AG04450 (cell line): Measurements from ENCODE around the gene CXCR6. TPM values are rescaled to one million over a fixed set of nuclear protein-coding genes. Genes with fewer than 3 reads are reported as not detected.

Experiments used
- CTCF ChIA-PET: fragments of 300-600, 350-600 bp; formaldehyde crosslinking; extraction: SDS; loops from one replicate; lab custom pipeline; 2022; ENCODE audit warnings: antibody characterized with exemption, inconsistent platforms; lab: Charles Lee
- POLR2A ChIA-PET: fragments of 350-600 bp; formaldehyde crosslinking; extraction: SDS; loops from one replicate; lab custom pipeline; 2021; ENCODE audit warnings: antibody characterized with exemption, inconsistent platforms; lab: Yijun Ruan, JAX
- DNase-seq: peaks from one replicate; pipeline ENCODE4 v3.0.0-alpha.2; 2011; ENCODE audit warnings: low read depth, low spot score
- H3K27ac ChIP-seq: one replicate; pipeline ENCODE4 v1.5.1; 2012; ENCODE audit warnings: low read depth, low read length, control low read depth
- H3K27me3 ChIP-seq: one replicate; pipeline ENCODE4 v1.6.0; 2012; ENCODE audit warnings: low read length; ENCODE audit not compliant: control insufficient read depth, insufficient read depth
- H3K4me3 ChIP-seq: 2 replicates; pipeline ENCODE4 v1.5.1; 2011; ENCODE audit warnings: mild to moderate bottlenecking, low read depth, low read length, control low read depth
- H3K9me3 ChIP-seq: 2 replicates; pipeline ENCODE4 v1.5.1; 2012; ENCODE audit warnings: low read length; ENCODE audit not compliant: control insufficient read depth, insufficient read depth
- CTCF ChIP-seq: IDR thresholded peaks from 2 replicates; pipeline ENCODE4 v1.5.1; 2011; ENCODE audit warnings: low read depth, low read length, control low read depth, inconsistent platforms
- polyA plus RNA-seq: library from polyadenylated mRNA; depleted of rRNA; stranded (reverse); fragments of >200 nt; gene quantifications from 2 replicates; pipeline ENCODE4 v1.2.3, GENCODE V29; 2011

Gene CXCR6
- polyA plus RNA-seq, 1 experiment = not detected

- Histone ChIP-seq H3K27ac (no peak overlapping the region), H3K4me3 (no peak overlapping the region), H3K27me3 (no peaks in the 10 kb centered on the region), H3K9me3 (peaks cover 8% of the 10 kb centered on the region)
- DNase-seq = no peak
- TF ChIP-seq CTCF = no peak
- ChIA-PET POLR2A (no interaction called here), CTCF (interaction anchor here (0.9 to 13.5 kb wide), 6 partner anchors 9 to 441 kb away, joined by 3 to 420 read pairs (median 5); no protein-coding TSS in a partner anchor)
Observed at GRCh38 chr3:45937206-45938042, 5.8 kb upstream of the CXCR6 start.

- no peak for DNase-seq
- TF ChIP-seq CTCF = no peak
- CTCF ChIA-PET = interaction anchor here (0.6 to 13.5 kb wide), 26 partner anchors 8 to 440 kb away, joined by 3 to 420 read pairs (median 4); partner anchors contain the start of genes CCR1 and XCR1
- Histone ChIP-seq H3K4me3 (no peak overlapping the region), H3K27ac (no peak overlapping the region), H3K27me3 (no peaks in the 10 kb centered on the region), H3K9me3 (peaks cover 8% of the 10 kb centered on the region)
- POLR2A ChIA-PET = no interaction called here
Observed at GRCh38 chr3:45938043-45938435, 5.2 kb upstream of the CXCR6 start.

- Histone ChIP-seq H3K9me3 (peaks cover 8% of the 10 kb centered on the region), H3K4me3 (no peak overlapping the region), H3K27me3 (no peaks in the 10 kb centered on the region), H3K27ac (no peak overlapping the region)
- ChIA-PET CTCF (interaction anchor here (0.6 to 13.5 kb wide), 32 partner anchors 9 to 488 kb away, joined by 3 to 420 read pairs (median 4); partner anchors contain the start of genes CCR1 and XCR1), POLR2A (no interaction called here)
- TF ChIP-seq CTCF = peak; percentile 93
- DNase-seq = peak; percentile 84
Observed at GRCh38 chr3:45938864-45939263, 4.4 kb upstream of the CXCR6 start.

- ChIA-PET CTCF (interaction anchor here (1.0 to 13.5 kb wide), 27 partner anchors 9 to 488 kb away, joined by 3 to 420 read pairs (median 4); partner anchors contain the start of genes CCR1 and XCR1), POLR2A (no interaction called here)
- Histone ChIP-seq H3K9me3 (peaks cover 8% of the 10 kb centered on the region), H3K27me3 (no peaks in the 10 kb centered on the region), H3K27ac (peak overlapping the region; percentile 11), H3K4me3 (no peak overlapping the region)
- TF ChIP-seq CTCF = no peak
- DNase-seq = no peak
Observed at GRCh38 chr3:45939341-45939771, 3.9 kb upstream of the CXCR6 start.
